ENCODE results near the gene STAT1. TPM values are rescaled to one million over a fixed set of nuclear protein-coding genes. Genes with fewer than 3 reads are reported as not detected.

Gene STAT1
- polyA plus RNA-seq, 3 donors, result 51.3 to 126 (median 110) TPM

- Histone ChIP-seq H3K79me2 (ENCODE audit: insufficient read depth, low read length) (no peaks in the 10 kb centered on the region), H4K20me1 (ENCODE audit: insufficient read depth, low read length) (no peaks in the 10 kb centered on the region), H3K4me2 (replicated peaks; ENCODE audit: extremely low read depth, low read length, poor library complexity, severe bottlenecking) (no peak overlapping the region), H3K27me3 (ENCODE audit: control insufficient read depth in 2 of 2, insufficient read depth in 2 of 2, low read length in 2 of 2) (no peaks in the 10 kb centered on the region), H3K27ac (ENCODE audit: low read depth in 1 of 2, low read length in 2 of 2) (no peak overlapping the region), H2AFZ (ENCODE audit: insufficient read depth, low read depth, low read length, poor library complexity, severe bottlenecking) (no peak overlapping the region), H3K9ac (ENCODE audit: insufficient read depth, low read length, poor library complexity, severe bottlenecking) (no peak overlapping the region), H3K4me1 (ENCODE audit: control insufficient read depth in 1 of 2, insufficient read depth in 2 of 2, low read length in 2 of 2) (no peaks in the 10 kb centered on the region), H3K4me3 (replicated peaks in 1 of 3; ENCODE audit: low read depth in 2 of 3, low read length in 3 of 3) (no peak overlapping the region), H3K36me3 (replicated peaks in 1 of 2; ENCODE audit: control insufficient read depth in 1 of 2, insufficient read depth in 2 of 2, low read length in 2 of 2) (peaks cover 37 to 83% of the 10 kb centered on the region in 2 donors), H3K9me3 (replicated peaks in 1 of 2; ENCODE audit: control insufficient read depth in 1 of 2, insufficient read depth in 1 of 2, low read length in 2 of 2) (no peaks in the 10 kb centered on the region)
- TF ChIP-seq, protein P1, sequence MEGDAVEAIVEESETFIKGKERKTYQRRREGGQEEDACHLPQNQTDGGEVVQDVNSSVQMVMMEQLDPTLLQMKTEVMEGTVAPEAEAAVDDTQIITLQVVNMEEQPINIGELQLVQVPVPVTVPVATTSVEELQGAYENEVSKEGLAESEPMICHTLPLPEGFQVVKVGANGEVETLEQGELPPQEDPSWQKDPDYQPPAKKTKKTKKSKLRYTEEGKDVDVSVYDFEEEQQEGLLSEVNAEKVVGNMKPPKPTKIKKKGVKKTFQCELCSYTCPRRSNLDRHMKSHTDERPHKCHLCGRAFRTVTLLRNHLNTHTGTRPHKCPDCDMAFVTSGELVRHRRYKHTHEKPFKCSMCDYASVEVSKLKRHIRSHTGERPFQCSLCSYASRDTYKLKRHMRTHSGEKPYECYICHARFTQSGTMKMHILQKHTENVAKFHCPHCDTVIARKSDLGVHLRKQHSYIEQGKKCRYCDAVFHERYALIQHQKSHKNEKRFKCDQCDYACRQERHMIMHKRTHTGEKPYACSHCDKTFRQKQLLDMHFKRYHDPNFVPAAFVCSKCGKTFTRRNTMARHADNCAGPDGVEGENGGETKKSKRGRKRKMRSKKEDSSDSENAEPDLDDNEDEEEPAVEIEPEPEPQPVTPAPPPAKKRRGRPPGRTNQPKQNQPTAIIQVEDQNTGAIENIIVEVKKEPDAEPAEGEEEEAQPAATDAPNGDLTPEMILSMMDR (IDR thresholded peaks at IDR 0.05), result no peak
- intact Hi-C loops (cut with micrococcal nuclease), result no loop called here
- DNase-seq, result no peak
- H3K9me3 Mint-ChIP-seq, result no peaks in the 10 kb centered on the region
- no peaks in the 10 kb centered on the region for H3K27me3 Mint-ChIP-seq (ENCODE audit: low read depth in 3 of 3)
- no CpG with 5 or more reads among the region's 3 CpGs for WGBS (ENCODE audit: insufficient coverage)
- H3K4me3 Mint-ChIP-seq, result no peak overlapping the region
- no peaks in the 10 kb centered on the region for H3K4me1 Mint-ChIP-seq
- peaks cover 44 to 59% of the 10 kb centered on the region in 2 donors for H3K36me3 Mint-ChIP-seq
- H3K27ac Mint-ChIP-seq, result peak overlapping the region in 1 of 7 donors; percentile 4
Measured at GRCh38 chr2:190930411-190930810, 83.6 kb downstream of the STAT1 start.

DNA sequence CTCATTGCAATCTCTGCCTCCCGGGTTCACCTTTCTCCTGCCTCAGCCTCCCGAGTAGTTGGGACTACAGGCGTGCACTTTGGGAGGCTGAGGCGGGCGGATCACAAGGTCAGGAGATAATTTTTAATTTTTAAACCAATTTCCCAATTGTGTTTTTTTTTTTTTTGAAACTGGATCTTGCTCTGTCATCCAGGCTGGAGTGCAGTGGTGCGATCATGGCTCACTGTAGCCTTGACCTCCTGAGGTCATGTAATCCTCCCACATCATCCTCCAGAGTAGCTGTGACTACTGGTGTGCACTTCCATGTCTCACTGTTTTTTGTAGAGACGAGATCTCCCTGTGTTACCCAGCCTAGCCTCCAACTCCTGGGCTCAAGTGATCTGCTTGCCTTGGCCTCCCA is 84.1 kb downstream of the STAT1 start:
- Mint-ChIP-seq H3K4me1 (no peaks in the 10 kb centered on the region), H3K9me3 (no peaks in the 10 kb centered on the region), H3K27ac (peak overlapping the region in 3 of 7 donors; percentile 3 to 69 (median 31)), H3K27me3 (ENCODE audit: low read depth in 3 of 3) (no peaks in the 10 kb centered on the region), H3K36me3 (peaks cover 46 to 59% of the 10 kb centered on the region in 2 donors), H3K4me3 (no peak overlapping the region)
- WGBS (ENCODE audit: insufficient coverage), result 100% methylated on average over 2 of the region's 7 CpGs
- intact Hi-C loops (cut with micrococcal nuclease), result no loop called here
- Histone ChIP-seq H3K79me2 (ENCODE audit: insufficient read depth, low read length) (no peaks in the 10 kb centered on the region), H3K9me3 (replicated peaks in 1 of 2; ENCODE audit: control insufficient read depth in 1 of 2, insufficient read depth in 1 of 2, low read length in 2 of 2) (no peaks in the 10 kb centered on the region), H3K36me3 (replicated peaks in 1 of 2; ENCODE audit: control insufficient read depth in 1 of 2, insufficient read depth in 2 of 2, low read length in 2 of 2) (peaks cover 40 to 88% of the 10 kb centered on the region in 2 donors), H3K9ac (ENCODE audit: insufficient read depth, low read length, poor library complexity, severe bottlenecking) (no peak overlapping the region), H3K4me1 (ENCODE audit: control insufficient read depth in 1 of 2, insufficient read depth in 2 of 2, low read length in 2 of 2) (no peaks in the 10 kb centered on the region), H2AFZ (ENCODE audit: insufficient read depth, low read depth, low read length, poor library complexity, severe bottlenecking) (no peak overlapping the region), H4K20me1 (ENCODE audit: insufficient read depth, low read length) (no peaks in the 10 kb centered on the region), H3K4me3 (replicated peaks in 1 of 3; ENCODE audit: low read depth in 2 of 3, low read length in 3 of 3) (no peak overlapping the region), H3K27me3 (ENCODE audit: control insufficient read depth in 2 of 2, insufficient read depth in 2 of 2, low read length in 2 of 2) (no peaks in the 10 kb centered on the region), H3K4me2 (replicated peaks; ENCODE audit: extremely low read depth, low read length, poor library complexity, severe bottlenecking) (no peak overlapping the region), H3K27ac (ENCODE audit: low read depth in 1 of 2, low read length in 2 of 2) (no peak overlapping the region)
- TF ChIP-seq, protein P1 (IDR thresholded peaks at IDR 0.05), result no peak
- DNase-seq, result no peak

Data from CD14-positive monocyte (primary cell).